GM12878 (cell line): ENCODE data around the gene SDK2. TPM values are rescaled to one million over a fixed set of nuclear protein-coding genes. Genes with fewer than 3 reads are reported as not detected.

Experiments used
- ATAC-seq: fragments of 200-7000 bp; cut with Tn5 transposase; 3 replicates; pipeline ENCODE4 v1.9.1; 2020; ENCODE audit warnings: mild to moderate bottlenecking, moderate library complexity
- BruUV-seq: library from RNA; stranded (reverse); fragments of 400-500 nt; replicated peaks from 2 replicates; lab custom pipeline; 2021; lab: Mats Ljungman, UMichigan
- CTCF ChIA-PET: fragments of 300-600 bp; sonication (Branson Sonifier 250); formaldehyde crosslinking; extraction: SDS; loops from one replicate; lab custom pipeline; 2021; ENCODE audit warnings: inconsistent platforms; lab: Yijun Ruan, JAX
- POLR2A ChIA-PET: fragments of 350-600 bp; formaldehyde crosslinking; extraction: SDS; loops from one replicate; lab custom pipeline; 2021; ENCODE audit warnings: inconsistent platforms; lab: Charles Lee
- RAD21 ChIA-PET: fragments of 300-600 bp; sonication (Branson Sonifier 250); formaldehyde crosslinking; loops from one replicate; lab custom pipeline; 2023; ENCODE audit warnings: antibody characterized with exemption; ENCODE audit not compliant: unreplicated experiment; lab: Charles Lee
- SMC1A ChIA-PET: fragments of 300-600 bp; sonication (Branson Sonifier 250); formaldehyde crosslinking; loops from one replicate; lab custom pipeline; 2023; ENCODE audit not compliant: unreplicated experiment, uncharacterized antibody; lab: Charles Lee
- DNase-seq: peaks from one replicate; pipeline ENCODE4 v3.0.0-alpha.2; 2011; ENCODE audit warnings: low read depth, low spot score
- FAIRE-seq: peaks from 3 replicates; lab custom pipeline; 2011; peaks lifted over from hg19 to GRCh38; lab: Jason Lieb, UNC
- H2AFZ ChIP-seq: 2 replicates; pipeline ENCODE4 v1.6.0; 2011; ENCODE audit warnings: low read depth, low read length, control low read depth; ENCODE audit not compliant: control insufficient read depth
- H3K27ac ChIP-seq: 2 replicates; pipeline ENCODE4 v1.5.1; 2011; ENCODE audit warnings: control low read depth; ENCODE audit not compliant: control insufficient read depth, insufficient read depth
- H3K27me3 ChIP-seq, 2 experiments: replicated peaks in 1 of 2; 2 replicates each; pipeline versions ENCODE4 v1.6.0 to v1.6.1; 2011; ENCODE audit warnings: low read length in 1 of 2; ENCODE audit not compliant: control insufficient read depth in 2 of 2, insufficient read depth in 2 of 2
- H3K36me3 ChIP-seq, 2 experiments: 2 replicates each; pipeline ENCODE4 v1.5.1; 2011; ENCODE audit warnings: low read length in 1 of 2; ENCODE audit not compliant: control insufficient read depth in 2 of 2, insufficient read depth in 2 of 2
- H3K4me1 ChIP-seq: 2 replicates; pipeline ENCODE4 v1.6.1; 2011; ENCODE audit warnings: mild to moderate bottlenecking, low read length, moderate library complexity, mixed read lengths; ENCODE audit not compliant: control insufficient read depth, insufficient read depth
- H3K4me2 ChIP-seq: 2 replicates; pipeline ENCODE4 v1.6.0; 2011; ENCODE audit warnings: control low read depth; ENCODE audit not compliant: control insufficient read depth, insufficient read depth
- H3K4me3 ChIP-seq: fragments of 200-600 bp; sonication (generic); 2 replicates; pipeline ENCODE4 v1.5.1; 2016
- H3K79me2 ChIP-seq: 2 replicates; pipeline ENCODE4 v1.6.0; 2011; ENCODE audit warnings: low read length; ENCODE audit not compliant: control insufficient read depth, insufficient read depth
- H3K9ac ChIP-seq: 2 replicates; pipeline ENCODE4 v1.8.0; 2011; ENCODE audit warnings: low read length, control low read depth, mixed read lengths; ENCODE audit not compliant: control insufficient read depth, insufficient read depth
- H3K9me3 ChIP-seq: replicated peaks from 3 replicates; pipeline ENCODE4 v1.5.1; 2011; ENCODE audit warnings: mild to moderate bottlenecking, low read length; ENCODE audit not compliant: control insufficient read depth, insufficient read depth
- H4K20me1 ChIP-seq: 2 replicates; pipeline ENCODE4 v1.6.0; 2011; ENCODE audit not compliant: control insufficient read depth, insufficient read depth
- NFYB ChIP-seq: IDR thresholded peaks from 2 replicates; pipeline ENCODE4 v1.6.1; 2011; ENCODE audit warnings: low read depth, mild to moderate bottlenecking, low read length, improper control_type of control experiment, moderate library complexity; ENCODE audit not compliant: insufficient read depth
- TCF12 ChIP-seq: IDR thresholded peaks from 2 replicates; pipeline ENCODE4 v1.6.1; 2011; ENCODE audit warnings: low read depth, mild to moderate bottlenecking, low read length
- WGBS: methylation state at CpG from one replicate; pipeline ENCODE4 v1.1.6; 2016; ENCODE audit warnings: low lambda C conversion rate; ENCODE audit not compliant: insufficient replicate concordance, insufficient coverage; ENCODE audit errors: missing lambda C conversion rate; 5-methylcytosine and 5-hydroxymethylcytosine counted together
- in situ Hi-C: fragments of 300-500 bp; cut with MboI; formaldehyde crosslinking; loops from 9 replicates; pipeline ENCODE4 v1.14.3; 2018; ENCODE audit warnings: mixed read lengths
- intact Hi-C: fragments of 100-400 bp; cut with micrococcal nuclease; formaldehyde crosslinking; loops from one replicate; pipeline ENCODE4 v1.14.2; 2022; ENCODE audit not compliant: unreplicated experiment
- polyA plus RNA-seq, 11 experiments: library from polyadenylated mRNA; depleted of rRNA in 4 of 11; unstranded in 6 of 11; stranded (reverse) in 5 of 11; fragments of >200 nt; fragmentation: Nextera tagmentation in 4 of 11; fragmentation: Illumina TruSeq in 1 of 11; extraction: Ambion mirVana in 4 of 11; extraction: Trizol in 1 of 11; gene quantifications; 1 replicate in 1 of 11; 2 replicates in 10 of 11; pipeline versions ENCODE4 v1.2.1 to v1.2.3, GENCODE V29; 2011 to 2016; ENCODE audit warnings: inconsistent platforms in 2 of 11, missing spikeins in 2 of 11, low read depth in 1 of 11
- total RNA-seq, 4 experiments: library from RNA; depleted of rRNA in 3 of 4; stranded (reverse); fragments of >200 nt in 3 of 4; fragmentation: Illumina TruSeq in 1 of 4; extraction: Trizol in 1 of 4; gene quantifications; 2 replicates each; pipeline versions ENCODE4 v1.2.1 to v1.2.3, GENCODE V29; 2013 to 2021
- TF ChIP-seq, protein P1 (sequence below), 3 experiments: IDR thresholded peaks in 2 of 3; conservative IDR thresholded peaks in 1 of 3; 2 replicates each; pipeline ENCODE4 v1.5.1; 2011; ENCODE audit warnings: low read depth in 3 of 3, low read length in 3 of 3, mild to moderate bottlenecking in 3 of 3, control low read depth in 2 of 3, moderate library complexity in 2 of 3, inconsistent platforms in 1 of 3, mixed read lengths in 1 of 3; ENCODE audit not compliant: control insufficient read depth in 2 of 3, insufficient read depth in 1 of 3; ENCODE audit errors: extremely low read depth in 1 of 3

SDK2 gene
- total and polyA plus RNA-seq, 10 of the 15 experiments (the other 5 are each of a cell fraction or from before 2014, with no cell fraction given): 0.03 to 0.08 (median 0.03) TPM; not detected in 7

DNA sequence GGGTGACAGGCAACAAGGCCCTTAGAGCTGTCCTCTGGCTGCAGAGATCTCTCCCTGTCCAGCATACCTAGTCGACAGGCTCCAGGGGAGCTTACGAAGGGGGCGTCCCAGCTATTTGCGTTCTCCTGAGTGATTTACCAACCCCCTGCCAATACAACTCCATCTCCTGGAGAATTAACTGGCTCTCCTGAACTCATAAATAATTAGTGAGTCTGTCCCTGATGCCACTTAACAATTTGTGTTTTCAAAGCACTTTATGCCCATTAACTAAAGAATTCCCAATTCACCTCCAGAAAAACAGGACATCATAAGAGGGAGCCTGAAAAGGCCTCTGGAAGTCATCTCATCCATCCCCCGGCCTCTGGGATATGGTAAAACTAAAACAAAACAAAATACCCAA lies 26.7 kb downstream of the SDK2 start:
- in situ Hi-C loops (no loop called here), intact Hi-C loops (no loop called here)
- Histone ChIP-seq H3K27me3 (no peaks in the 10 kb centered on the region; a peak in 2 of 4 replicates), H4K20me1 (no peaks in the 10 kb centered on the region), H3K4me1 (no peaks in the 10 kb centered on the region), H3K9ac (no peak overlapping the region), H2AFZ (no peak overlapping the region)
- no peak for DNase-seq
- TF ChIP-seq TCF12 (no peak), NFYB (no peak)
- TF ChIP-seq, all 136 proteins: peak for 0
- Histone ChIP-seq H3K27ac (no peak overlapping the region), H3K4me2 (no peak overlapping the region), H3K4me3 (no peak overlapping the region), H3K36me3 (no peaks in the 10 kb centered on the region), H3K79me2 (no peaks in the 10 kb centered on the region), H3K9me3 (no peaks in the 10 kb centered on the region)
- ATAC-seq (no peak), FAIRE-seq (no peak)
- RAD21 ChIA-PET: interaction anchor here (0.6 kb wide), 1 partner anchor 328 kb away, joined by 3 read pairs; no protein-coding TSS in a partner anchor
- WGBS: 35% methylated on average over 5 of the region's 5 CpGs
- CTCF ChIA-PET: interaction anchor here (0.6 kb wide), 1 partner anchor 8 kb away, joined by 3 read pairs; no protein-coding TSS in a partner anchor
- SMC1A ChIA-PET: no interaction called here
- POLR2A ChIA-PET: no interaction called here
- BruUV-seq: no TSS peak

DNA sequence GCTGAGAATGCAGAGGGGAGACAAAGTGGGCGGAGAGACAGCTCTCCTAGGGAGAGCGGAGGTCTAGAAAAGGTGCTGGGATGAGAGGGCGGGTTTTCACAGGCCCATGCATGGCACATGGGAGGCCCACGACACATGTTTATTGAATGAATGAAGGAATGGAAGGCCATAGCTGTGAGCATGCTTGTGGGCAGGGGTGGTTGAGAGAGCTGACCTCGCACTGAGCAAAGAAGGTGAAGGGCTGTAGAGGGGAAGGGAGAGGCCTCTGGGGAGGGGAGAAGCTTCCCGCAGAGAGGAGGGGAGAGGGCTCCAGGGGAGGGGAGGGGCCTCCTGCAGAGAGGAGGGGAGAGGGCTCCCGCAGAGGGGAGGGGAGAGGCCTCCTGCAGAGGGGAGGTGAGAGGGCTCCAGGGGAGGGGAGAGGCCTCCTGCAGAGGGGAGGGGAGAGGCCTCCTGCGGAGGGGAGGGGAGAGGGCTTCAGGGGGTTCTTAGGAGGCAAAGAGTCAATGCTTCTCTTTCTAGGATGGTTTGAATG lies 27.3 kb downstream of the SDK2 start:
- intact Hi-C loops: no loop called here

More for the DNA sequence above, 27.3 kb downstream of the SDK2 start:
- ChIA-PET SMC1A (no interaction called here), RAD21 (interaction anchor here (0.6 kb wide), 1 partner anchor 328 kb away, joined by 3 read pairs; no protein-coding TSS in a partner anchor), CTCF (interaction anchor here (0.6 kb wide), 1 partner anchor 9 kb away, joined by 3 read pairs; no protein-coding TSS in a partner anchor), POLR2A (no interaction called here)
- ATAC-seq (no peak), DNase-seq (no peak)
- Histone ChIP-seq H3K9me3 (no peaks in the 10 kb centered on the region), H3K4me1 (no peaks in the 10 kb centered on the region), H4K20me1 (no peaks in the 10 kb centered on the region), H3K36me3 (no peaks in the 10 kb centered on the region), H2AFZ (no peak overlapping the region), H3K4me3 (no peak overlapping the region), H3K27me3 (no peaks in the 10 kb centered on the region; a peak in 2 of 4 replicates), H3K4me2 (no peak overlapping the region), H3K27ac (no peak overlapping the region)
- no TSS peak for BruUV-seq
- in situ Hi-C loops: no loop called here
- 23% methylated on average over 5 of the region's 8 CpGs for WGBS
- TF ChIP-seq, protein P1, sequence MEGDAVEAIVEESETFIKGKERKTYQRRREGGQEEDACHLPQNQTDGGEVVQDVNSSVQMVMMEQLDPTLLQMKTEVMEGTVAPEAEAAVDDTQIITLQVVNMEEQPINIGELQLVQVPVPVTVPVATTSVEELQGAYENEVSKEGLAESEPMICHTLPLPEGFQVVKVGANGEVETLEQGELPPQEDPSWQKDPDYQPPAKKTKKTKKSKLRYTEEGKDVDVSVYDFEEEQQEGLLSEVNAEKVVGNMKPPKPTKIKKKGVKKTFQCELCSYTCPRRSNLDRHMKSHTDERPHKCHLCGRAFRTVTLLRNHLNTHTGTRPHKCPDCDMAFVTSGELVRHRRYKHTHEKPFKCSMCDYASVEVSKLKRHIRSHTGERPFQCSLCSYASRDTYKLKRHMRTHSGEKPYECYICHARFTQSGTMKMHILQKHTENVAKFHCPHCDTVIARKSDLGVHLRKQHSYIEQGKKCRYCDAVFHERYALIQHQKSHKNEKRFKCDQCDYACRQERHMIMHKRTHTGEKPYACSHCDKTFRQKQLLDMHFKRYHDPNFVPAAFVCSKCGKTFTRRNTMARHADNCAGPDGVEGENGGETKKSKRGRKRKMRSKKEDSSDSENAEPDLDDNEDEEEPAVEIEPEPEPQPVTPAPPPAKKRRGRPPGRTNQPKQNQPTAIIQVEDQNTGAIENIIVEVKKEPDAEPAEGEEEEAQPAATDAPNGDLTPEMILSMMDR (IDR thresholded peaks at IDR 0.05 in 2 of 3, conservative IDR thresholded peaks at IDR 0.05 in 1 of 3; ENCODE audit: control insufficient read depth in 2 of 3, extremely low read depth in 1 of 3, insufficient read depth in 1 of 3, low read depth in 3 of 3, low read length in 3 of 3): no peak
- TF ChIP-seq, all 136 proteins: peak for 0
- no peak for FAIRE-seq
- no peaks in the 10 kb centered on the region for H3K79me2 ChIP-seq
- H3K9ac ChIP-seq: no peak overlapping the region
